GOT3 (cell line): ENCODE results near the gene PLPPR2.
"Not testable (repeated sequence)": the region's sequence is repeated elsewhere in the genome, so short reads cannot be mapped to it uniquely, and the experiment has no call there.

Experiments
- DNase-seq: peaks from one replicate; lab custom pipeline; 2025; ENCODE audit warnings: mixed read lengths; lab: John Stamatoyannopoulos, UW

PLPPR2 gene, protein sequence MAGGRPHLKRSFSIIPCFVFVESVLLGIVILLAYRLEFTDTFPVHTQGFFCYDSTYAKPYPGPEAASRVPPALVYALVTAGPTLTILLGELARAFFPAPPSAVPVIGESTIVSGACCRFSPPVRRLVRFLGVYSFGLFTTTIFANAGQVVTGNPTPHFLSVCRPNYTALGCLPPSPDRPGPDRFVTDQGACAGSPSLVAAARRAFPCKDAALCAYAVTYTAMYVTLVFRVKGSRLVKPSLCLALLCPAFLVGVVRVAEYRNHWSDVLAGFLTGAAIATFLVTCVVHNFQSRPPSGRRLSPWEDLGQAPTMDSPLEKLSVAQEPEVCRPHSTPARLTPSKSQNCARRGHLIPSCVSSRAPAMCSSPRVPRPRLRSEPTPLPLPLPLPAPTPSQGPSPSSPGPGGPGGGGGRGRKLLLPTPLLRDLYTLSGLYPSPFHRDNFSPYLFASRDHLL

DNA sequence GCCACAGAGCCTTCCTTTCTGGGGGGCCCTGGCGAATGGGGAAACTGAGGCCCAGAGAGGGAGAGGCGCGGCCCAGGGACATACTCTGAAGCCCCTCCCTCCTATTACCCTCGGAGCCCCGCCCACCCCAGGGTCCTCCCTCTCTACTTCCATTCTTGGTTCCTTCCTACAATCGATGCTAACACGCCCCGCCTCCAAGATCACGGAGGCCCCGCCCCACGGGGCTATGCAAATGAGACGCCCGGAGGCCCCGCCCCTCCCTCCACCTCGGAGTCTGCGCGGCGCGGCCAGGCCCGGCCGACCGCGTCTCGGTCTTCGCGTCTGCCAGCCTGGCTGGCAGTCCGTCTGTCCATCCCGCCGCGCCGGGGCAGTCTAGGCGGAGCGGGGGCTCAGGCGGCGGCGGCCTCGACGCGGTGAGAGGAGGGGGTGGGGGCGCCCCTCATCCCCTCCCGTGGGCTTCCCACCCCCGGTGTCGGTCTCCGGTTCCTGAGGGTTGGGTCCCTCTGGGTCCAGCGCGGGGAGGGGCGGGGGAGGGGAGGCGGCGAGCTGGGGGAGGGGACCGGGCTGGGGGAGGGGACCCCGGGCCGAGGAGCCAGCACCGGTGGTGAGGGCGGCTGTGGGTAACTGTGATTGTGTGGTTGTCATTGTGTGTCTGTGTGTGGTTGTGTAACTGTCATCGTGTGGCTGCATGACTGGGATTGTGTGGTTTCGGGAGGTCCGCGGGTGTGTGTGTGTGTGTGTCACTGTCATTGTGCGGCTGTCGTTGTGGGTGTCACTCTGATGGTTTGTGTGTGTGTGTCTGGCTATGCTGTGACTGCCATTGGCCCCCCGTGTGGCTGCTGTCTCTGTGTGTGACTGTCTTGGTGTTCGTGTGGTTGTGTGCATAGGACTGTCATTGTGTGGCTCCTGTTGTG is at the start of gene PLPPR2:
Gene PLPPR2 (plus strand): TSS at position 273 of the 914 bp plus-strand sequence. CDS start 2,242 bp downstream, outside the sequence.
- peak; percentile 63 for DNase-seq

DNA sequence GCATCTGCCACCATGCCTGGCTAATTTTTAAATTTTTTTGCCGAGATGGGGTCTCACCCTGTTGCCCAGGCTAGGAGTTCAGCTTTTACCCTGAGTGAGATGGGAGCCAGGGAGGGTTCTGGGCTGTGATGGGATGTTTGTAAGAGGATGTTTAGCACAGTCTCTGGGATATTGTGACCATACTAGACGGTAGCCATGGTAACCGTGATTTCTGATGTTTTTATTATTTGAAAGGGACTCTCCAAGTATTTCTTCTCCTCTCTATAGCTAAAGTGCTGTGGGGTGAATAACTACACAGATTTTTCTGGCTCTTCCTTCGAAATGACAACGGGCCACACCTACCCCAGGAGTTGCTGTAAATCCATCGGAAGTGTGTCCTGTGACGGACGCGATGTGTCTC is 48.9 kb upstream of the PLPPR2 start:
- DNase-seq, result no peak

DNA sequence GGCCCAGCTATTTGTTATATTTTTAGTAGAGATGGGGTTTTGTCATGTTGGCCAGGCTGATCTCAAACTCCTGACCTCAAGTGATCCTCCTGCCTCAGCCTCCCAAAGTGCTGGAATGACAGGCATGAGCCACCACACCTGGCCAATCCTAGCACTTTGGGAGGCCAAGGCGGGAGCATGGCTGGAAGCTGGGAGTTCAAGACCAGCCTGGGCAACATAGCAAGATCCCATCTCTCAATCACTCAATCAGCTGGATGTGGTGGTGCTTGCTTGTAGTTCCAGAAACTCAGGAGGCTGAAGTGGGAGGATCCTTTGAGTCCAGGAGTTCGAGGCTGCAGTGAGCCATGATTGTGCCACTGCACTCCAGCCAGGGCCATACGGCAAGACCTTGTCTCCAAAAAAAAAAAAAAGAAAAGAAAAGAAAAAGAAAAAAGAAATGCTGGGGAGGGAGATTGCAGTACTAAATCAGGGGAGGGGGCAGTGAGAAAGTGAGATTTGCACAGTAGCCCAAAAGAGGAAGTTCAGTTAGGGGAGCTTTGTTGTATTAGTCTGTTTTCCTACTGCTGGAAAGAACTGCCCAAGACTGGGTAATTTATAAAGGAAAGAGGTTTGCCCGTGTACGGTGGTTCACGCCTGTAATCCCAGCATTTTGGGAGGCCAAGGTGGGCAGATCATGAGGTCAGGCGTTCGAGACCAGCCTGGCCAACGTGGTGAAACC is 34.8 kb upstream of the PLPPR2 start:
- not testable (repeated sequence) for DNase-seq

DNA sequence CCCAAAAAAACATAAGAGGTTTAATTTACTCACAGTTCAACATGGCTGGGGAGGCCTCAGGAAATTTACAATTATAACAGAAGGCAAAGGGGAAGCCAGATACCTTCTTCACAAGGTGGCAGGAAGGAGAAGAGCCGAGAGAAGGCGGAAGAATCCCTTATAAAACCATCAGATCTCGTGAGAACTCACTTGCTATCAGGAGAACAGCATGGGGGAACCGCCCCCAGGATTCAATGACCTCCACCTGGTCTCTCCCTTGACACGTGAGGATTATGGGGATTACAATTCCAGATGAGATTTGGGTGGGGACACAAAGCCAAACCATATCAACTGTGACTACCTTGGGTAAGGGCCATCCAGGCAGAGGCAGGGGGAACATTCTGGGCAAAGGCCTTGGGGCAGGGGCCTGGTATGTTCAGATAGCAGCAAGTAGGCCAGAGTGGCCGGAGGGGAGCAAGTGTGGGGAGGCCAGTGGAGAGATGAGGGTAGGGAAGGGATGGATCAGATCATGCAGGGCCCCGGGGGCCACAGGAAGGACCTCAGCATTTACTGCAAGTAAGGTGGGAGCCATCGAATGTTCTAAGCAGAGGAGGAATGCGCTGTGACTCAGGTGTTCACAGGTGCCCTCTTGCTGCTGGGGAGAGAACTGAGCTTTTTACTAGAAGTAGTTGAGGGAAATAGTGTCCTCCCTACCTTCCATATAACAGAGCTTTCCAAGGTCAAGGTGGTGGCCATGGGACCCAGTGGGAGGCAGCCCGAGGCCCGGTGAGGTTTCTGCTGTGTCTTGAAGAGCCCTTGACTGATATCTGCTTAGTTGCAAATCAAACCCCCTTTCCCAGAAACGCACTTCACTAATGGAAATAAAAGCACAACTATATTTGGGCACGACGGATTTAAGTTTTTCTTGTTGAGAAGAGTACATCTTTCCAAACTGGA is 33.8 kb upstream of the PLPPR2 start:
- no peak for DNase-seq

DNA sequence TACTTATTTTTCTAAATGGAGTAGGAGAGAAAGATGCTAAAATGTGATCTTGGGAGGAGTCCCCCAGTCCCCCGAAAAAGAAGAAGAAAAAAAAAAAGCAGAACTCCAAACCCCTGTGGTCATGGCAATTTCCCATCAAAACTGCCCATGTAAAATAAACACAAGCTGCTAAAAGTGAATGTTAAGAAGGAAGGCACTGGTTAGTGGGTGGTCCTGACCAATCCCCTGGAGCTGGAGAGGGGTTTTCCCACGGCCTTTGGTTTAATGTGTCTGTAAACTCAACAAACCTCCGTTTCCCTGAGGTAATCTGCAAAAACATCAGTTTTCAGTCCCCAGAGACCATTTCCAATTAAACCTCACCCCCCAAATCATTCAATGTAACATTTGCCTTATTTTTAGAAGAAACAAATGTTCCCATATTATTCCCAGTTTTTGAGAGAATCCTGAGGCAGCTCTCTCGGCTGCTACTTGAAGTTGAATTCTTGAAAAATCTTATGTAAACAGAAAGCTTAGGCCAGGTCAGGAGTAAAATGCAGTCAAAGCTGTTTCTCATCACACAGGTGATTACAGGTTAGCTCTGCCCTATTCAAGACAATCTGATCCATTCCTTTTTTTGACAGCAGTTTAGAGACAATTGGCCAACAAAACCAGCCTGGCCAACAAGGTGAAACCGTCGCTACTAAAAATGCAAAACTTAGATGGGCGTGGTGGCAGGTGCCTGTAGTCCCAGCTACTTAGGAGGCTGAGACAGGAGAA is 32.8 kb upstream of the PLPPR2 start:
- DNase-seq, result no peak

DNA sequence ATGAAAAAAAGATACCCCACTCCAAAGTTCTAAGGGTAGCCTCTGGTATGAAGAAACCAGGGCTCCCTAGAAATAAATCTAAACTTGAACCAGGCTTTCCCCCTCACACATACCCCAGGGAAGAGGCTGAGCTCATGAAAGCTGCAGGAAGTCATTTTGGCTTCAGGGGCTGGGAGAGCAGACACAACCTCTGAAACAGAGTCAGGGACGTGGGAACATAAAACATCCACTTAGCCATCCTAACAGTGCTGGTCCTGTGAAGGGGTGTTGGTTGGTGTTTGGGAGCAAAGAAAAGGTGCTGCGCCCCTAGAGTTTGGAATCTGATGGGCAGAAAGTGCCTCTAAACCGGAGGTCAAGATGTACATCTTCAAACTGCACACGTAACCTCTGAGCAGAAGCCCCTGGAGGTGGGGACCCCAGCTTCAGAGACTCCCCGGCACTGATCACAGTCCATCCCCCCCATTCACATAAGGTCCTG is 31.6 kb upstream of the PLPPR2 start:
- no peak for DNase-seq

DNA sequence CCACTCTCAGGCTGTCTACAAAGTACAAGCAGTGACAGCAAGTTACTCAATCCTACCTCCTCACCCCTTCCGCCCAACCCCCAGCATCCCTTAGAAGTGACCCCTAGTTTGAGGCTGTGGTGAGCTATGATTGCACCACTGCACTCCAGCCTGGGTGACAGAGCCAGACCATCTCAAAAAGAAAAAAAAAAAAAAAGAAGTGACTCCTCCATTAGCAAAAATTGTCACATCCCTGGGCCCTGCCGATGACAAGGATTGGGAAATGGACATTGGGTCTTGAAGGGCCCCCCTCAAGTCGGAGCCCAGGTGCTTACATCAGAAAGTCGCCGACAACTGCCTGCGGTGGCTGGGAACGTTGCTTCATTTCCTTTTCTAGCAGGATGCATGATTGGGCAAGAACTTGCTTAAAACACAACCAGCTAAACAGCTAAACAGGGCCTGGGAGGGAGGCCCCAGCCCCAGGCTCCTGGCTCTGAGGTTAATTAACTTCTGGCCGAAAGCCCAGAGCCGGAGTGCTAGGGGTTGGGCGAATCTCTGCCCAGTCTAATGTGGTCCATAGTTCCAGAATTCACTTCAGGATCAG is 31.1 kb upstream of the PLPPR2 start:
- DNase-seq, result no peak

DNA sequence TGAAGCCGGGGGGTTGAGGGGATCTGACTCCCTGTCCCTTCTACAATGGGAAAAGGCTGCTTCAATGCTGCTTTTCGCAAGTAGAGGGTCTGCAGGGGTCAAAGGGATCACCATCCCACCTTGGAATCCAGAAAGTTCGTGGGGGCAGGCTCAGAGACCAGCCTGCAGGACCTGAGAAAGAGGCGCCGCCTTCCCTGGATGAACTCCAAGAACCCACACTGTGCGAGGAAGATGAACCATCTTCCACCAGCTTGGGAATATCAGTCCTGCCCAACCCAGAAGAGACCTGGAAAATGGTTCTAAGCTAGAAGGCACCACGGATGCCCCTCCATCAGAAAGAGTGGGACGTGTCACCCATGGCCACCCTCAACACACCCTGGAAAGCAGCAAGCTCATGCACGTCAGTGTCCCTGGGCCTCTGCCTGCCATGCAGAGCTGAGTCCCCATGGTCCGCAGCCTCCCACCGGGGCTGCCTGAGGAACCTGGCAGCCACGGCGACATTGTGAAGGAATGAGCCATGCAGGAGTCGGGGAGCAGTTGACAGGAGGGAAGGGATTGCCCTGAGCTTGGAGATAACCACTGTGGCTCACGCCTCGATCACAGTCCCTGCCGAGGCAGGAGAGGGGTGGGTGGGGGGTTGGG is 30.4 kb upstream of the PLPPR2 start:
- no peak for DNase-seq

DNA sequence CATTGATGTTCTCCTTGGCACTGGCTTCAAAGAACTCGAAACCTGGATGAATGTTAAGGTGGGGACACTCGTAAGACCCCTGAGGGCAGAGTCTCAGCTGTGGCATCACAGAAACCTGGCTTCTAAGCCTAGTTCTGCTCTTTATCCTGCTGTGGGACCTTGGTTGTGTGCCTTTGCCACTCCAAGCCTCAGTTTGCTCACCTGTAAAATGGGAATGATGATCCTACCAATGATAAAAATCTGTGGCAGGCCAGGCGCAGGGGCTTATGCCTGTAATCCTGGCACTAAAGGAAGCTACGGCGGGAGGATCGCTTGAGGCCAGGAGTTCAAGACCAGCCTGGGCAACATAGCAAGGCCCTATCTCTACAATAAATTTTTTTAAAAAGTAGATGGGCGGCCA is 29.7 kb upstream of the PLPPR2 start:
- DNase-seq, result no peak

DNA sequence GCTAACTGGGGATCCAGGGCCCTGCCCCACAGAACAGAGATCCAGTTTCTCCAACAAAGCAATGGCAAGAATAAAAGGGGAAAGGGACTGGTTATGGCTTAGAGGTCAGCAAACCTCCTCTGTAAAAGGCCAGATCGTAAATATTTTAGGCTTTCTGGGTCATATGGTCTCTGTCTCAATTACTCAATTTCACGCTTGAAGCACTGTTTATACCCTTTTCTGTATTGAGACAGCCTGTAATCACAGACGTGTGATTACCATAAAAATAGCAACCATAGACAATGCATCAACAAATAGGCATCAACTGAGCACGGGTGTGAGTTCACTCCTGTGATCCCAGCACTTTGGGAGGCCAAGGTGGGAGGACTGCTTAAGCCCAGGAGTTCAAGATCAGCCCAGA is 25.1 kb upstream of the PLPPR2 start:
- DNase-seq, result no peak

DNA sequence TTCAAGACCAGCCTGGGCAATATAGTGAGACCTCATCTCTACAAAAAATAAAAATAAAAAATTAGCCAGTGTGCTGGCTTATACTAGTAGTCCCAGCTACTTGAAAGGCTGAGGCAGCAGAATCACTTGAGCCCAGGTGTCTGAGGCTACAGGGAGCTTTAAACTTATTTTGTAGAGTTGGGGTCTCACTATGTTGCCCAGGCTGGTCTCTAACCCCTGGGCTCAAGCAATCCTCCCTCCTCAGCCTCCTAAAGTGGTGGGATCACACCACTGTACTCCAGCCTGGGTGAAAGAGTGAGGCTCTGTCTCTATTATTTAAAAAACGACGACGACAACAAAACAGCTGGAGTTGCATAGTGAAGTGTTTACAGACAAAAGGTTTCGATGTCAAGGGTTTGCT is 23.7 kb upstream of the PLPPR2 start:
- DNase-seq, result no peak

DNA sequence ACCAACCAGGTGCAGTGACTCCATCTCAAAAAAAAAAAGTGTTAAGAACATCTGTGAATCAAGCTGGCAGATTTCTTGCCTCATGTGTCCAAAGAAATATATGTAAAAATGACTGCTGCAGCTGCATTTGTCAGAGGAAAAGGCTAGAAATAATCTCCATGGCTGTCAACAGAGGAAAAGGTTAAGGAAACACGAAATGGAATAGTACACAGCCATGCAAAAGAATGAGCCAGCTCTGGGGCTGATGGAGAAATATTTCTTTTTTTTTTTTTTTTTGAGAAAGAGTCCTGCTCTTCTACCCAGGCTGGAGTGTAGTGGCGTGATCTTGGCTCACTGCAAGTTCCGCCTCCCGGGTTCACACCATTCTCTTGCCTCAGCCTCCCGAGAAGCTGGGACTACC is 22.4 kb upstream of the PLPPR2 start:
- no peak for DNase-seq

DNA sequence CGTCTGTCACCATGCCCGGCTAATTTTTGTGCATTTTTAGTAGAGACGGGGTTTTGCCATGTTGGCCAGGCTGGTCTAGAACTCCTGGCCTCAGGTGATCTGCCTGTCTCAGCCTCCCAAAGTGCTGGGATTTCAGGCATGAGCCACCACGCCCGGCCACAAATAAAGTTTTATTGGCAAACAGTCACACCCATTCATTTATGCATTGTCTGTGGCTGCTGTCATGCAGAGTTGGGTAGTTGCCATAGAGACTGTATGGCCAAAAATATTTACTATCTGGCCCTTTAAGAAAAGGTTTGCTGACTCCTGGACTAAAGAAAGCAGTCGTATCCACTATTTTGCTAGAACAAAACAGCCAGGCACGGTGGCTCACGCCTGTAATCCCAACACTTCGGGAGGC is 21.4 kb upstream of the PLPPR2 start:
- DNase-seq, result not testable (repeated sequence)

DNA sequence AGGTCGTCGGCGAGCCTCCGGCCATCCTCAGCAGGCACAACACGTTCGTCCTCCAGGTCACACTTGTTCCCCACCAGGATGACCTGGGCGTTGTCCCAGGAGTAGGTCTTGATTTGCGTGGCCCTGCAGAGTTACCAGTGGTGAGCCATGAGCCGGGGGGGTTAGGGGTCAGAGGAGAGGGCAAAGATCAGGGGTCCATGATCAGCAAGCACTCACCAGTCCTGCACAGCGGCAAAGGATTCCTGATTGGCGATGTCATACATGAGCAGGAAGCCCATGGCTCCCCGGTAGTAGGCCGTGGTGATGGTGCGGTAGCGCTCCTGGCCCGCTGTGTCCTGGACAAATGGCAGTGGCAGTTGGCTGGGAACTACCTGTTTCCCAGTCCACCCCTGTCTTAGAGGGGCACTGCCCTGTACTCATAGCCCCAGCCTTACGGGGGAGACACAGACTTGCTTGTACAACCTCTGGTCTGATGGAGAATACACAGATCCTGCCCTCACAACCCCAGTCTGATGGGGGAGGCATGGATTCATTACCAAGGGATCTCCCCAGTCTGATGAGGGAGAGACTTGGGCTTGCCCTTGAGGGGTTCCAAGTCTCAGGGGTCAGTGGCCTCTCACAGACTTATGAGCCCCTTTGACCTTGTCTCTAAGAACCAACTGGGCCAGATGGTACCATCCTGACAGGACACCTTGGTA is 19.6 kb upstream of the PLPPR2 start:
- no peak for DNase-seq

DNA sequence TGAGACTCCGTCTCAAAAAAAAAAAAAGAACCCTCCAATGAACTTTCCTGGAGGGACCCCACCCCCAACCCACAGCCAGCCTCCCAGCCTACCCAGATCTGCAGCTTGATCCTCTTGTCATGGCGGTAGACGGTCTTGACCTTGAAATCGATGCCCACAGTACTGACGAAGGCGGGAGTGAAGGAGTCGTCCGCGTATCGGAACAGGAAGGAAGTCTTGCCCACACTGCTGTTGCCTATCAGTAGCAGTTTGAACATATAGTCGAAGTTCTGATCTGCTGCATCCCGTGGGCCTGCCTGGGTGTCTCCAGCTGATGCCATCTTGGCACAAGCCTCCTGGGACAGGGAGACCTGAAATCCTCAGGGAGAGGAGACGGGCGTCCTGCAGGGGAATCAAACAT is 18.2 kb upstream of the PLPPR2 start:
- DNase-seq, result no peak

DNA sequence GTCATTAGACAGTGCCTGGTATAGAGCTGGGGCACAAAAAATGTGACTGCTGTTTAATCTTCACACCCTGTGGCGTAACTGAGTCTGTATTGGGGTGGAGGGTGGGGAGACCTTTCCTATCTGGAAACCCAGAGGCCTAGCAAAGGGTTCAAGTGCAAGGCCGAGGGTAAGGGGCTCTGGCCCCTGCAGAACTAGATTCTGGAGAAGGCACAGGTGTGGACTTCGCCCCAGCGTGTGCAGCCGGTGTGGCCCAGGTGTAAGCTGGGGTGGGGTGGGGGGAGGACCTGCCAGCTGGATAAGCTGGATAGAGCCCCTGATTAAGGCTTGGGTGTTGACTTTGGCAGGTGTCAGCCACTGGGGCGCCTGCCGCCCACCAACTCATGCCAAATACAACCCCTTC is 17.1 kb upstream of the PLPPR2 start:
- no peak for DNase-seq

DNA sequence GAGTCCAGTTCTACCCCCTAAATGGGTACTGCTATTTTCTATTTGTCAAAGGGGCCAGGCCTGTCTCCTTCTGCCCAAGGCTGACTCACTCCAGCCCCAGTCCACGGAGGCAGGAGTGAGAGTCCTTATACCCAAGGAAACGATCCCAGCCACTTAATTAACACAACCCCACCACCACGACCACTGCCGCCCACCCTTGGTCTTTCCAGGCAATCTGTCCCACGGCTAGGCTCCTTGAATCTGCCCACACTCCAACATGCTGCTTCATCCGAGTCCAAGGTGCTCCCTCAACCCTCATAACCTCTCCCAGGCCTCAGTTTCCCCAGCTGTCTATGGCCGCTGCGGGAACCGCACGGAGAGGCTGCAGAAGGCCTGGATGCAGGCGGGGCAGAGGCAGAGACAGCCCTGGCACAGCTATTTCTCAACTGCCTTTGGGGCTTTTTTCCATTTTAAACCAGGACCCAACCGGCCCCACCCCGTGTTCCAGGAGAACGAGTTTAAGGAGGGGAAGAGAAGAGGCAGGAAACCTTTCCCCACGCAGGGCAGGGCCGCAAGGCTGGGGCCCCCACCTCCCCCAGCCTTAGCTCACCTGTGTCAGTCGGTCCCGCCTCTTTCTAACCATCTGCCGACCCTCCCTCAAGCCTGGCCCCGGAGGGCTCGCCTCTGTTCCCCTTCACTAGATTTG is 16.5 kb upstream of the PLPPR2 start:
- DNase-seq, result no peak
